Gastrocnemius medialis (tissue), 4 donors: ENCODE data around the gene SLC25A21. TPM values are rescaled to one million over a fixed set of nuclear protein-coding genes. Genes with fewer than 3 reads are reported as not detected.

ENCODE experiments used
- ATAC-seq, 2 donors: fragments of 150-250 bp; one replicate each; pipeline ENCODE4 v1.9.1; 2016
- DNase-seq, 2 donors: peaks; one replicate each; pipeline ENCODE4 v3.0.0-alpha.2; 2019
- H3K27ac ChIP-seq, 4 donors: fragments of 200-600 bp; sonication (generic); 1 replicate in 1 of 4; 2 replicates in 3 of 4; pipeline ENCODE4 v1.5.1; 2016 to 2018; ENCODE audit warnings: mild to moderate bottlenecking in 2 of 4, moderate library complexity in 1 of 4
- H3K27me3 ChIP-seq, 3 donors: fragments of 200-600 bp; sonication (generic) in 2 of 3; 1 replicate in 1 of 3; 2 replicates in 2 of 3; pipeline versions ENCODE4 v1.5.1 to v1.6.0; 2016 to 2019; ENCODE audit warnings: mild to moderate bottlenecking in 1 of 3, moderate library complexity in 1 of 3
- H3K36me3 ChIP-seq, 2 donors: fragments of 200-600 bp; sonication (generic) in 1 of 2; one replicate each; pipeline ENCODE4 v1.5.1; 2017 to 2018
- H3K4me1 ChIP-seq, 2 donors: fragments of 200-600 bp; sonication (generic) in 1 of 2; one replicate each; pipeline ENCODE4 v1.5.1; 2016 to 2017; ENCODE audit warnings: mild to moderate bottlenecking in 2 of 2
- H3K4me3 ChIP-seq, 4 donors: fragments of 200-600 bp; sonication (generic) in 3 of 4; 1 replicate in 1 of 4; 2 replicates in 3 of 4; pipeline ENCODE4 v1.5.1; 2016 to 2019; ENCODE audit warnings: mild to moderate bottlenecking in 2 of 4
- H3K9me3 ChIP-seq, 3 donors: fragments of 200-600 bp; sonication (generic) in 2 of 3; 1 replicate in 1 of 3; 2 replicates in 2 of 3; pipeline ENCODE4 v1.5.1; 2016 to 2019
- CTCF ChIP-seq, 5 experiments: fragments of 450-650 bp in 3 of 5; fragments of 200-600 bp in 2 of 5; sonication (generic) in 2 of 5; IDR thresholded peaks in 4 of 5; conservative IDR thresholded peaks in 1 of 5; 1 replicate in 4 of 5; 2 replicates in 1 of 5; pipeline ENCODE4 v1.5.1; 2016 to 2019; ENCODE audit warnings: antibody characterized with exemption in 5 of 5, mild to moderate bottlenecking in 3 of 5, moderate library complexity in 3 of 5
- POLR2A ChIP-seq, 2 donors: fragments of 450-650 bp; IDR thresholded peaks; one replicate each; pipeline ENCODE4 v1.6.1; 2017; ENCODE audit warnings: antibody characterized with exemption in 2 of 2, mild to moderate bottlenecking in 2 of 2, moderate library complexity in 2 of 2
- in situ Hi-C, 4 donors: fragments of 200-750 bp; cut with MboI; loops; one replicate each; pipeline versions ENCODE4 v1.15.0 to v1.8.0; 2017; ENCODE audit warnings: low sequenced_read_pairs in 4 of 4
- intact Hi-C: fragments of 100-400 bp; cut with DNase I; formaldehyde crosslinking; loops from one replicate; pipeline ENCODE4 v1.15.1; 2023; ENCODE audit warnings: low total_unique reads
- total RNA-seq, 4 donors: library from RNA; depleted of rRNA; stranded (reverse); fragments of >200 nt; gene quantifications; one replicate each; pipeline versions ENCODE4 v1.1.0 to v1.2.3, GENCODE V29; 2016

The SLC25A21 gene
- total RNA-seq, 4 donors from 2014 or later: 1.9 TPM; not detected in 3

GRCh38 chr14:36656687-36657398, 515.6 kb downstream of the SLC25A21 start:
- H3K36me3 ChIP-seq: no peaks in the 10 kb centered on the region
- H3K4me1 ChIP-seq: peaks cover 19 to 22% of the 10 kb centered on the region in 2 donors
- ATAC-seq: no peak
- intact Hi-C loops (loop anchor here (10.0 kb wide), 1 partner anchor 142 kb away; no protein-coding TSS in a partner anchor), in situ Hi-C loops (loop anchor here in 3 of 4 donors (25.0 kb wide), 3 partner anchors 280 to 955 kb away; partner anchors contain the start of genes FOXA1 (in 1 of the 3) and TTC6 (in 1 of the 3))
- TF ChIP-seq POLR2A (IDR thresholded peaks at IDR 0.05) (no peak), CTCF (IDR thresholded peaks at IDR 0.05 in 4 of 5, conservative IDR thresholded peaks at IDR 0.05 in 1 of 5) (no peak)
- no peak for DNase-seq
- H3K27ac ChIP-seq: no peak overlapping the region
- peak overlapping the region; percentile 22 to 48 (median 29) for H3K4me3 ChIP-seq
- peaks cover 97 to 100% (median 100%) of the 10 kb centered on the region in 3 donors for H3K27me3 ChIP-seq
- H3K9me3 ChIP-seq: no peaks in the 10 kb centered on the region

- ATAC-seq: no peak
- in situ Hi-C loops (loop anchor here in 3 of 4 donors (25.0 kb wide), 3 partner anchors 281 to 956 kb away; partner anchors contain the start of genes FOXA1 (in 1 of the 3) and TTC6 (in 1 of the 3)), intact Hi-C loops (loop anchor here (10.0 kb wide), 1 partner anchor 141 kb away; no protein-coding TSS in a partner anchor)
- DNase-seq: no peak
- Histone ChIP-seq H3K4me1 (peaks cover 11 to 17% of the 10 kb centered on the region in 2 donors), H3K4me3 (peak overlapping the region in 1 of 4 donors; percentile 48), H3K9me3 (no peaks in the 10 kb centered on the region), H3K27me3 (peaks cover 97 to 100% (median 100%) of the 10 kb centered on the region in 3 donors), H3K36me3 (no peaks in the 10 kb centered on the region), H3K27ac (no peak overlapping the region)
- TF ChIP-seq CTCF (IDR thresholded peaks at IDR 0.05 in 4 of 5, conservative IDR thresholded peaks at IDR 0.05 in 1 of 5): peak in 2 of 5 experiments; percentile 22 to 43
- no peak for TF ChIP-seq POLR2A (IDR thresholded peaks at IDR 0.05)
Measured at GRCh38 chr14:36655963-36656686, 516.3 kb downstream of the SLC25A21 start.

GRCh38 chr14:36655571-36655962, 516.8 kb downstream of the SLC25A21 start:
- intact Hi-C loops: loop anchor here (10.0 kb wide), 1 partner anchor 141 kb away; no protein-coding TSS in a partner anchor
- peaks cover 11 to 17% of the 10 kb centered on the region in 2 donors for H3K4me1 ChIP-seq
- no peak for DNase-seq
- H3K27me3 ChIP-seq: peaks cover 97 to 100% (median 100%) of the 10 kb centered on the region in 3 donors
- no peak overlapping the region for H3K27ac ChIP-seq
- H3K36me3 ChIP-seq: no peaks in the 10 kb centered on the region
- no peak for ATAC-seq
- TF ChIP-seq CTCF (IDR thresholded peaks at IDR 0.05 in 4 of 5, conservative IDR thresholded peaks at IDR 0.05 in 1 of 5): peak in 1 of 5 experiments; percentile 13
- no peak for TF ChIP-seq POLR2A (IDR thresholded peaks at IDR 0.05)
- H3K4me3 ChIP-seq: peak overlapping the region in 1 of 4 donors; percentile 27
- in situ Hi-C loops: loop anchor here in 3 of 4 donors (25.0 kb wide), 3 partner anchors 282 to 957 kb away; partner anchors contain the start of genes FOXA1 (in 1 of the 3) and TTC6 (in 1 of the 3)
- no peaks in the 10 kb centered on the region for H3K9me3 ChIP-seq

GRCh38 chr14:36654794-36655381, 517.5 kb downstream of the SLC25A21 start:
- Histone ChIP-seq H3K4me1 (peaks cover 11 to 17% of the 10 kb centered on the region in 2 donors), H3K27ac (no peak overlapping the region), H3K36me3 (no peaks in the 10 kb centered on the region), H3K9me3 (no peaks in the 10 kb centered on the region), H3K4me3 (no peak overlapping the region), H3K27me3 (peaks cover 99 to 100% (median 100%) of the 10 kb centered on the region in 3 donors)
- in situ Hi-C loops (loop anchor here in 3 of 4 donors (25.0 kb wide), 3 partner anchors 282 to 957 kb away; partner anchors contain the start of genes FOXA1 (in 1 of the 3) and TTC6 (in 1 of the 3)), intact Hi-C loops (loop anchor here (10.0 kb wide), 1 partner anchor 140 kb away; no protein-coding TSS in a partner anchor)
- TF ChIP-seq CTCF (IDR thresholded peaks at IDR 0.05 in 4 of 5, conservative IDR thresholded peaks at IDR 0.05 in 1 of 5): no peak
- no peak for TF ChIP-seq POLR2A (IDR thresholded peaks at IDR 0.05)
- no peak for DNase-seq
- ATAC-seq: no peak
